ENCODE measurements around the gene SELE.

DNA sequence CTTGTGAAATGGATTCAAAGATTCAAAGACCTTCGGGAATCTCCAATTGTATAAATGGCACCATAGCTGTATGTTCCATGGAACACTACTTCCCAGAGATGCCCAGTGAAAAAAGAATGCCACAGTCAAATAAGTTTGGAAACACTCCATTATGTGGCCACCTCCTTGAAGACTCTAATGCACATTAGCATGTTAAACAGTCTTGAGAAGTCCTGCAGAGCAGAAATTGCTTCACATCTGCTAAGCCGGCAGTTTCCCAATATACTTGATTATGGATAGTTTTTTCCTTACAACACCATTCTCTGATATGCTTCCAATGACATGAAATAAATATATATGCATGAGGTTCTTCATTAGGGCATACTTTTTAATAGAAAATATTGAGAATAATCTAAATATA, 12.7 kb upstream of the SELE start:
- TF ChIP-seq POLR2AphosphoS5 (IDR thresholded peaks at IDR 0.05) (no peak), CTCF (IDR thresholded peaks at IDR 0.05) (no peak), EP300 (IDR thresholded peaks at IDR 0.05) (no peak)

Data from upper lobe of left lung (tissue), 4 donors.